ENCODE data around the gene CGA. TPM values are rescaled to one million over a fixed set of nuclear protein-coding genes. Genes with fewer than 3 reads are reported as not detected.

The CGA gene
- total and polyA plus RNA-seq, 2 experiments from 2014 or later, result 5.4 to 43.8 TPM

DNA sequence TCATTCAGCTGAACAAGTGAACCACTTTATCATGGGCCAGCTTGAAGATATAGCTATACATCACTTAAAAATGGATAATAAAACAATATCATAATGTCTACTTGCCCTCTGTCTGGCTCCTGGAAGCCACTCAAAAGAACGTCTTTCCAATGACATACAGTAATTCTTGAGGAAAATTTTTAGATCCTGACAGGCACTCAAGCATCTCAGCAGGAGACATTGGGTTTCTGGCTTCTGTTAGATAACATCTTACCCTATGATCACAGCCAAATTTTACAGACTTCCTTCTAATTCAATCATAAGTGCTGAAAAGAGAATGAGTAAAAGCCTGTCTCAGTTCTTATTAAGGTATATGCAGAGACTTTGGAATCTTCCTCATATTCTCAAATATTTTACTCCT, 330 bp downstream of the CGA start:
- 58% methylated on average over 1 of the region's 1 CpG for WGBS (ENCODE audit: low lambda C conversion rate, missing lambda C conversion rate)
- no peak for TF ChIP-seq EZH2phosphoT487 (IDR thresholded peaks at IDR 0.05; ENCODE audit: low read depth, severe bottlenecking, unreplicated experiment)
- TF ChIP-seq EZH2 (IDR thresholded peaks at IDR 0.05; ENCODE audit: borderline replicate concordance), result no peak
- TF ChIP-seq, protein P1, sequence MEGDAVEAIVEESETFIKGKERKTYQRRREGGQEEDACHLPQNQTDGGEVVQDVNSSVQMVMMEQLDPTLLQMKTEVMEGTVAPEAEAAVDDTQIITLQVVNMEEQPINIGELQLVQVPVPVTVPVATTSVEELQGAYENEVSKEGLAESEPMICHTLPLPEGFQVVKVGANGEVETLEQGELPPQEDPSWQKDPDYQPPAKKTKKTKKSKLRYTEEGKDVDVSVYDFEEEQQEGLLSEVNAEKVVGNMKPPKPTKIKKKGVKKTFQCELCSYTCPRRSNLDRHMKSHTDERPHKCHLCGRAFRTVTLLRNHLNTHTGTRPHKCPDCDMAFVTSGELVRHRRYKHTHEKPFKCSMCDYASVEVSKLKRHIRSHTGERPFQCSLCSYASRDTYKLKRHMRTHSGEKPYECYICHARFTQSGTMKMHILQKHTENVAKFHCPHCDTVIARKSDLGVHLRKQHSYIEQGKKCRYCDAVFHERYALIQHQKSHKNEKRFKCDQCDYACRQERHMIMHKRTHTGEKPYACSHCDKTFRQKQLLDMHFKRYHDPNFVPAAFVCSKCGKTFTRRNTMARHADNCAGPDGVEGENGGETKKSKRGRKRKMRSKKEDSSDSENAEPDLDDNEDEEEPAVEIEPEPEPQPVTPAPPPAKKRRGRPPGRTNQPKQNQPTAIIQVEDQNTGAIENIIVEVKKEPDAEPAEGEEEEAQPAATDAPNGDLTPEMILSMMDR (IDR thresholded peaks at IDR 0.05; ENCODE audit: poor library complexity), result no peak
- no peaks in the 10 kb centered on the region for H4K20me1 ChIP-seq (ENCODE audit: insufficient read depth, poor library complexity, severe bottlenecking)

DNA sequence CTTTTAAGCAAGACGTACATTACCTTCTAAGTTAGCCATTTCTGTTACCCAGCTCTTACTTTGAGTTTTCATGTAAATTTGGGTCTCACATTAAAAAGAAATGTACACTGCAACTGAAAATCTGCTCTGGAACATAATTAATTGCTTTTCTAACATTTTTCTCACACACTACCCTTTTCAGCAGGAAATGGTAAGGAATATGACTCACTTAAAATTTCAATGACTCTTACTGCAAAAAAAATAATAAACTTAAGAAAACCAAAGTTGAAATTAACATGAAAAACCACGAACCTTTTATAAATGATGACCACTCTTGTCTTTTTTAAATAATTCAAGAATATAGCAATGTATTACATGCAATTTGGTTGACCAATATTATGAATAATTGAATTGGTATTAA, 1.3 kb downstream of the CGA start:
- Histone ChIP-seq H3K9me3 (ENCODE audit: low read depth) (no peaks in the 10 kb centered on the region), H3K9me2 (replicated peaks; ENCODE audit: insufficient read depth) (no peaks in the 10 kb centered on the region), H3K36me3 (replicated peaks; ENCODE audit: insufficient read depth, low read depth) (no peaks in the 10 kb centered on the region), H3K79me2 (no peaks in the 10 kb centered on the region), H3K27me3 (peaks cover 11% of the 10 kb centered on the region), H3K27ac (no peak overlapping the region), H3K4me2 (no peak overlapping the region), H3K4me1 (ENCODE audit: insufficient read depth) (no peaks in the 10 kb centered on the region), H2AFZ (no peak overlapping the region), H3K4me3 (no peak overlapping the region), H4K20me1 (ENCODE audit: insufficient read depth, poor library complexity, severe bottlenecking) (no peaks in the 10 kb centered on the region)
- 81% methylated on average over 2 of the region's 2 CpGs for WGBS (ENCODE audit: low lambda C conversion rate, missing lambda C conversion rate)
- TF ChIP-seq, protein P1 (IDR thresholded peaks at IDR 0.05; ENCODE audit: poor library complexity), result no peak
- TF ChIP-seq EZH2phosphoT487 (IDR thresholded peaks at IDR 0.05; ENCODE audit: low read depth, severe bottlenecking, unreplicated experiment), result no peak
- TF ChIP-seq EZH2 (IDR thresholded peaks at IDR 0.05; ENCODE audit: borderline replicate concordance), result no peak
- no peak for DNase-seq (ENCODE audit: low spot score)

More for the DNA sequence above, 330 bp downstream of the CGA start:
- no peak for DNase-seq (ENCODE audit: low spot score)
- Histone ChIP-seq H3K79me2 (no peaks in the 10 kb centered on the region), H3K27me3 (peaks cover 11% of the 10 kb centered on the region), H3K4me3 (no peak overlapping the region), H3K9me2 (replicated peaks; ENCODE audit: insufficient read depth) (no peaks in the 10 kb centered on the region), H3K27ac (no peak overlapping the region), H3K36me3 (replicated peaks; ENCODE audit: insufficient read depth, low read depth) (no peaks in the 10 kb centered on the region), H2AFZ (no peak overlapping the region), H3K4me2 (no peak overlapping the region), H3K4me1 (ENCODE audit: insufficient read depth) (peaks cover 5% of the 10 kb centered on the region), H3K9me3 (ENCODE audit: low read depth) (no peaks in the 10 kb centered on the region)

DNA sequence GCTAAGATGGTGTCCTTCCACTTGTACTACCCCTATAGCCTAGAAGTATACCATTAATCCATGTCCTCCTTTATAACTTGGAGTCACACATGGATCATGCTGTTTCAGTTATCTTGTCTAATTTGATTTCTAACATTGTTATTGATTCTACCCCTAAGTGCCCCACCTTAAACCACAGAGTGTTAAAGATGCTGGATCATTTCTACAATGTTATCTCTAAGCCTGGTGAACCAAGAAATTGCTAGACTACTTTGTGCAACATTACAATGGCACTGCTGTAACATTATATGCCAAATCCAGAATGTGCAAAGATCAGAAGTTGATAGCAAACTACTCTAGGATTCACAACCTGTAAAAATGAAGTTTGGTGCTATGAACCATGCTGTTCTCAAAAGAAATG, 1.7 kb downstream of the CGA start:
- Histone ChIP-seq H3K4me1 (ENCODE audit: insufficient read depth) (no peaks in the 10 kb centered on the region), H3K27me3 (peaks cover 11% of the 10 kb centered on the region), H3K9me3 (ENCODE audit: low read depth) (no peaks in the 10 kb centered on the region), H3K79me2 (no peaks in the 10 kb centered on the region), H3K9me2 (replicated peaks; ENCODE audit: insufficient read depth) (no peaks in the 10 kb centered on the region), H4K20me1 (ENCODE audit: insufficient read depth, poor library complexity, severe bottlenecking) (no peaks in the 10 kb centered on the region), H3K27ac (no peak overlapping the region), H3K36me3 (replicated peaks; ENCODE audit: insufficient read depth, low read depth) (no peaks in the 10 kb centered on the region), H2AFZ (no peak overlapping the region), H3K4me2 (no peak overlapping the region), H3K4me3 (no peak overlapping the region)
- DNase-seq (ENCODE audit: low spot score), result no peak
- TF ChIP-seq, protein P1 (IDR thresholded peaks at IDR 0.05; ENCODE audit: poor library complexity), result no peak
- TF ChIP-seq EZH2phosphoT487 (IDR thresholded peaks at IDR 0.05; ENCODE audit: low read depth, severe bottlenecking, unreplicated experiment) (no peak), EZH2 (IDR thresholded peaks at IDR 0.05; ENCODE audit: borderline replicate concordance) (no peak)

DNA sequence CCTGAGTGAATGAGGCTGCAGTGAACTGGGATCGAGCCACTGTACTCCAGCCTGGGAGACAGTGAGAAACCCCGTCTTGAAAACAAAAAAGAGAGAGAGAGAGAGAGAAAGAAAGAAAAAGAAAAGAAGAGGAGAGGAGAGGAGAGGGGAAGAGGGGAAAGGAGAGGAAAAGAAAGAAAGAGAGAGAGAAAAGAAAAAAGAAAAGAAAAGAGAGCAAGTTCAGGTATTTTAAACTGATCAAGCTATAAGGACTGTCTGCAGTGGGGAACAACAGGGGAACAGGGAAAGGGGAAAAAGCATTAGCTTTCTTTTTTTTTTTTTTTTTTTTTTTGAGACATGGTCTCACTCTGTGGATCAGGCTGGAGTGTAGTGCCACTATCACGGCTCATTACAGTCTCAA, 2.5 kb downstream of the CGA start:
- Histone ChIP-seq H2AFZ (no peak overlapping the region), H3K79me2 (no peaks in the 10 kb centered on the region), H3K4me1 (ENCODE audit: insufficient read depth) (no peaks in the 10 kb centered on the region), H3K9me2 (replicated peaks; ENCODE audit: insufficient read depth) (no peaks in the 10 kb centered on the region), H3K4me2 (no peak overlapping the region), H3K36me3 (replicated peaks; ENCODE audit: insufficient read depth, low read depth) (no peaks in the 10 kb centered on the region), H3K27ac (no peak overlapping the region), H3K4me3 (no peak overlapping the region), H3K27me3 (peaks cover 11% of the 10 kb centered on the region), H3K9me3 (ENCODE audit: low read depth) (no peaks in the 10 kb centered on the region), H4K20me1 (ENCODE audit: insufficient read depth, poor library complexity, severe bottlenecking) (no peaks in the 10 kb centered on the region)
- no peak for DNase-seq (ENCODE audit: low spot score)
- TF ChIP-seq EZH2 (IDR thresholded peaks at IDR 0.05; ENCODE audit: borderline replicate concordance) (no peak), EZH2phosphoT487 (IDR thresholded peaks at IDR 0.05; ENCODE audit: low read depth, severe bottlenecking, unreplicated experiment) (no peak)
- TF ChIP-seq, protein P1 (IDR thresholded peaks at IDR 0.05; ENCODE audit: poor library complexity), result no peak
- WGBS (ENCODE audit: low lambda C conversion rate, missing lambda C conversion rate), result 67% methylated on average over 3 of the region's 3 CpGs
